KMS-11 (cell line): ENCODE measurements around the gene ANO9.

Experiments used
- H2AFZ ChIP-seq: fragments of 200-600 bp; sonication (generic); 2 replicates; pipeline ENCODE4 v1.6.1; 2016; ENCODE audit warnings: antibody characterized with exemption, mixed run types, low read depth
- H3K27ac ChIP-seq: fragments of 200-600 bp; sonication (generic); 2 replicates; pipeline ENCODE4 v1.6.1; 2016; ENCODE audit warnings: mild to moderate bottlenecking, mixed run types
- H3K27me3 ChIP-seq: fragments of 200-600 bp; sonication (generic); 2 replicates; pipeline ENCODE4 v1.6.1; 2017; ENCODE audit warnings: mild to moderate bottlenecking, low read depth, mixed run types, moderate library complexity; ENCODE audit not compliant: insufficient read depth
- H3K36me3 ChIP-seq: fragments of 200-600 bp; sonication (generic); 2 replicates; pipeline ENCODE4 v1.6.1; 2017; ENCODE audit warnings: mild to moderate bottlenecking, mixed run types; ENCODE audit not compliant: insufficient read depth
- H3K4me1 ChIP-seq: fragments of 200-600 bp; sonication (generic); 2 replicates; pipeline ENCODE4 v1.6.1; 2016; ENCODE audit warnings: mild to moderate bottlenecking, low read depth, mixed run types; ENCODE audit not compliant: poor library complexity, severe bottlenecking
- H3K4me2 ChIP-seq: fragments of 200-600 bp; sonication (generic); 2 replicates; pipeline ENCODE4 v1.7.0; 2016; ENCODE audit warnings: mild to moderate bottlenecking, mixed run types
- H3K4me3 ChIP-seq: fragments of 200-600 bp; sonication (generic); IDR thresholded peaks from 2 replicates; pipeline ENCODE4 v1.6.1; 2017; ENCODE audit warnings: low read depth, low read length, mixed read lengths; ENCODE audit not compliant: insufficient read depth
- H3K79me2 ChIP-seq: fragments of 200-600 bp; sonication (generic); 2 replicates; pipeline ENCODE4 v1.6.1; 2016; ENCODE audit warnings: low read depth, mixed run types; ENCODE audit not compliant: insufficient read depth
- H3K9ac ChIP-seq: fragments of 200-600 bp; sonication (generic); 2 replicates; pipeline ENCODE4 v1.6.1; 2016; ENCODE audit warnings: mild to moderate bottlenecking, mixed run types
- H4K20me1 ChIP-seq: fragments of 200-600 bp; sonication (generic); 2 replicates; pipeline ENCODE4 v1.6.1; 2016; ENCODE audit warnings: mild to moderate bottlenecking, mixed run types; ENCODE audit not compliant: insufficient read depth
- TF ChIP-seq, protein P1 (sequence below): fragments of 200-600 bp; sonication (generic); conservative IDR thresholded peaks from 2 replicates; pipeline ENCODE4 v1.6.1; 2017; ENCODE audit warnings: low read depth, mild to moderate bottlenecking, antibody characterized with exemption, low read length, moderate library complexity, mixed read lengths

ANO9 gene

DNA sequence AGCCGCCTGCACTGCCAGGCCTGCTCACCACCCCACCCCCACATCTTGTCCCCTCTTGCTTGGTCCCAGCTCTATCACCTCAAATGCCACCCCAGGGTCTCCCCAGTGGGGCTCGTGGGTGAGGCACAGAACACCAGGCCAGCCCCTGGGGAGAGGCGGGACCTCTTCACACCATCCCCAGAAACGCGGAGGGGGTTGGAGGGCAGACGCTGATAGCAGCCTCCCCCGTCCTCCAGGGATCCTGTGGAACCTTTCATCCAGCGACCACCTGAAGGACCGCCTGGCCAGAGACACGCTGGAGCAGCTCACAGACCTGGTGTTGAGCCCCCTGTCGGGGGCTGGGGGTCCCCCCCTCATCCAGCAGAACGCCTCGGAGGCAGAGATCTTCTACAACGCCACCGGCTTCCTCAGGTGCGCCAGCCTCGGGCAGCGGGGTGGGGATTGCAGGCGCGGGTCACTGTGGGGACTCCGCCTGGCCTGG lies 42.0 kb downstream of the ANO9 start:
- Histone ChIP-seq H3K4me3 (no peak overlapping the region), H3K27me3 (peaks cover 10% of the 10 kb centered on the region), H3K4me2 (no peak overlapping the region), H3K9ac (no peak overlapping the region), H3K27ac (no peak overlapping the region), H3K79me2 (no peaks in the 10 kb centered on the region), H3K4me1 (no peaks in the 10 kb centered on the region), H2AFZ (no peak overlapping the region), H4K20me1 (no peaks in the 10 kb centered on the region), H3K36me3 (no peaks in the 10 kb centered on the region)
- TF ChIP-seq, protein P1, sequence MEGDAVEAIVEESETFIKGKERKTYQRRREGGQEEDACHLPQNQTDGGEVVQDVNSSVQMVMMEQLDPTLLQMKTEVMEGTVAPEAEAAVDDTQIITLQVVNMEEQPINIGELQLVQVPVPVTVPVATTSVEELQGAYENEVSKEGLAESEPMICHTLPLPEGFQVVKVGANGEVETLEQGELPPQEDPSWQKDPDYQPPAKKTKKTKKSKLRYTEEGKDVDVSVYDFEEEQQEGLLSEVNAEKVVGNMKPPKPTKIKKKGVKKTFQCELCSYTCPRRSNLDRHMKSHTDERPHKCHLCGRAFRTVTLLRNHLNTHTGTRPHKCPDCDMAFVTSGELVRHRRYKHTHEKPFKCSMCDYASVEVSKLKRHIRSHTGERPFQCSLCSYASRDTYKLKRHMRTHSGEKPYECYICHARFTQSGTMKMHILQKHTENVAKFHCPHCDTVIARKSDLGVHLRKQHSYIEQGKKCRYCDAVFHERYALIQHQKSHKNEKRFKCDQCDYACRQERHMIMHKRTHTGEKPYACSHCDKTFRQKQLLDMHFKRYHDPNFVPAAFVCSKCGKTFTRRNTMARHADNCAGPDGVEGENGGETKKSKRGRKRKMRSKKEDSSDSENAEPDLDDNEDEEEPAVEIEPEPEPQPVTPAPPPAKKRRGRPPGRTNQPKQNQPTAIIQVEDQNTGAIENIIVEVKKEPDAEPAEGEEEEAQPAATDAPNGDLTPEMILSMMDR, result no peak

DNA sequence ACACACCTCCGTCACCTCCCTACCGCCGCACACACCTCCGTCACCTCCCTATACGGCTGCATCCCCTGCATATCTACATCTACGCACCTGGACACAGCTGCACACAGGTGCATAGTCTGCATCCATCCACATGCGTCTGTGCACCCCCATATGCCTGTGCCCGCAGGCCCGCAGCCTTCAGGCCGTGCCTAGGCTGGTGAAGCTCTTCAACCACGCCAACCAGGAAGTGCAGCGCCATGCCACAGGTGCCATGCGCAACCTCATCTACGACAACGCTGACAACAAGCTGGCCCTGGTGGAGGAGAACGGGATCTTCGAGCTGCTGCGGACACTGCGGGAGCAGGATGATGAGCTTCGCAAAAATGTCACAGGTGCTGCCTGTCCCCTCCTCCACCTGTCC lies 43.0 kb downstream of the ANO9 start:
- H3K9ac ChIP-seq, result no peak overlapping the region
- no peaks in the 10 kb centered on the region for H3K36me3 ChIP-seq
- H3K27ac ChIP-seq, result no peak overlapping the region
- H3K4me1 ChIP-seq, result no peaks in the 10 kb centered on the region
- peaks cover 20% of the 10 kb centered on the region for H3K27me3 ChIP-seq
- H3K4me3 ChIP-seq, result no peak overlapping the region
- TF ChIP-seq, protein P1, result no peak
- H3K4me2 ChIP-seq, result no peak overlapping the region
- no peak overlapping the region for H2AFZ ChIP-seq
- no peaks in the 10 kb centered on the region for H3K79me2 ChIP-seq
- no peaks in the 10 kb centered on the region for H4K20me1 ChIP-seq

DNA sequence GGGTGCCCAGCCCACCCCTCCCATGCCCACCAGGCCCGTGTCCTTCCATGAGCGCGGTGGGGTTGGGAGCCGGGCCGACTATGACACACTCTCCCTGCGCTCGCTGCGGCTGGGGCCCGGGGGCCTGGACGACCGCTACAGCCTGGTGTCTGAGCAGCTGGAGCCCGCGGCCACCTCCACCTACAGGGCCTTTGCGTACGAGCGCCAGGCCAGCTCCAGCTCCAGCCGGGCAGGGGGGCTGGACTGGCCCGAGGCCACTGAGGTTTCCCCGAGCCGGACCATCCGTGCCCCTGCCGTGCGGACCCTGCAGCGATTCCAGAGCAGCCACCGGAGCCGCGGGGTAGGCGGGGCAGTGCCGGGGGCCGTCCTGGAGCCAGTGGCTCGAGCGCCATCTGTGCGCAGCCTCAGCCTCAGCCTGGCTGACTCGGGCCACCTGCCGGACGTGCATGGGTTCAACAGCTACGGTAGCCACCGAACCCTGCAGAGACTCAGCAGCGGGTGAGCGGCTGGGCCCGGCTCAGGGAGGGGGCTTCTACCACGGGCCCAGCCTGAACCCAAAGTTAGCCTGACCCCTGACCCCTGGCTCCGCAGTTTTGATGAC lies 44.8 kb downstream of the ANO9 start:
- H3K9ac ChIP-seq, result no peak overlapping the region
- TF ChIP-seq, protein P1, result peak; percentile 40
- no peaks in the 10 kb centered on the region for H4K20me1 ChIP-seq
- peak overlapping the region; percentile 42; the same call in 1 of the 2 replicates for H3K4me2 ChIP-seq
- H3K27ac ChIP-seq, result no peak overlapping the region
- peak overlapping the region; percentile 18; the same call in 1 of the 2 replicates for H2AFZ ChIP-seq
- H3K4me3 ChIP-seq, result no peak overlapping the region
- no peaks in the 10 kb centered on the region for H3K4me1 ChIP-seq
- no peaks in the 10 kb centered on the region for H3K36me3 ChIP-seq
- peaks cover 24% of the 10 kb centered on the region for H3K27me3 ChIP-seq
- no peaks in the 10 kb centered on the region for H3K79me2 ChIP-seq

DNA sequence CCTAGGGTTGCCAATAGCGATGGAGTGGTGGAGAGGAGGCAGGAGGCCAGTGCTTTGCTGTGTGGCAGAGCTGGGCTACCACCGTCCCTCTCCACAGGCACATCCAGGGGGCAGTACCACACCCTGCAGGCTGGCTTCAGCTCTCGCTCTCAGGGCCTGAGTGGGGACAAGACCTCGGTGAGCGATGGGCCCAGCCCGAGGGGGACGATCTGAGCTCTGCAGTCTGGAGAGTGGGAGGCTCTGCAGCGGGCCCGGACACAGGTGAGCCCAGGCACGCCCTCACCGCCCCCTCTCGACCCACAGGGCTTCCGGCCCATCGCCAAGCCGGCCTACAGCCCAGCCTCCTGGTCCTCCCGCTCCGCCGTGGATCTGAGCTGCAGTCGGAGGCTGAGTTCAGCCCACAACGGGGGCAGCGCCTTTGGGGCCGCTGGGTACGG lies 45.3 kb downstream of the ANO9 start:
- no peak overlapping the region for H3K4me3 ChIP-seq
- H3K79me2 ChIP-seq, result no peaks in the 10 kb centered on the region
- H2AFZ ChIP-seq, result peak overlapping the region; percentile 18; the same call in 1 of the 2 replicates
- no peaks in the 10 kb centered on the region for H3K36me3 ChIP-seq
- no peaks in the 10 kb centered on the region for H4K20me1 ChIP-seq
- TF ChIP-seq, protein P1, result no peak
- H3K9ac ChIP-seq, result no peak overlapping the region
- no peaks in the 10 kb centered on the region for H3K4me1 ChIP-seq
- H3K27me3 ChIP-seq, result peaks cover 28% of the 10 kb centered on the region
- no peak overlapping the region for H3K27ac ChIP-seq
- H3K4me2 ChIP-seq, result 0 out of 2 replicates have a peak overlapping the region, but pooled peaks have one; percentile 42
